GM19395 (cell line): ENCODE data around the gene CLDN6.

ENCODE experiments used
- ATAC-seq: cut with Tn5 transposase; IDR thresholded peaks from one replicate; pipeline ENCODE4 v1.9.1; 2021; ENCODE audit warnings: mild to moderate bottlenecking, moderate library complexity; ENCODE audit not compliant: unreplicated experiment

The CLDN6 gene

GRCh38 chr16:3015865-3016521 lies 2.0 kb downstream of the CLDN6 start:
- no peak for ATAC-seq

DNA sequence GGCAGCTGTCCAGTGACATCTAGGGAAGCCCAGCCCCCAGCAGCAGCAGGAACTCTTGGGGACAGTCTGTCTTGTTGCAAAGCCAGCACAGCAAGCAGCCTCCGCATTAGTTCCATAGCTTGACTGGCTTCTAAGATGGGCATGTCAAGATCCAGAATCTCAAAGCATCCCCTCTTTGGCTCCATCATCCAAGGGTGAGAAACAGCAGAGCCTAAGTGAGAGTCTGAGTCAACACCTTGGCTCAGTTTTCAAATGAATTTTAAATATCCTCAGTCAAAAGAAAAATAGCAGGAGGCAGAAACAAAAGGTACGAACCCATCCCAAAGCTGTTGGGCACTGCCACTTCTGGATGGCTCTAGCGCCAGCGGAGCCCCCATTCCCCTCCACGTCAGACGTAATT lies 3.0 kb downstream of the CLDN6 start:
- ATAC-seq = no peak

- no peak for ATAC-seq
These were observed 3.8 kb downstream of the CLDN6 start for GRCh38 chr16:3013998-3014690.

DNA sequence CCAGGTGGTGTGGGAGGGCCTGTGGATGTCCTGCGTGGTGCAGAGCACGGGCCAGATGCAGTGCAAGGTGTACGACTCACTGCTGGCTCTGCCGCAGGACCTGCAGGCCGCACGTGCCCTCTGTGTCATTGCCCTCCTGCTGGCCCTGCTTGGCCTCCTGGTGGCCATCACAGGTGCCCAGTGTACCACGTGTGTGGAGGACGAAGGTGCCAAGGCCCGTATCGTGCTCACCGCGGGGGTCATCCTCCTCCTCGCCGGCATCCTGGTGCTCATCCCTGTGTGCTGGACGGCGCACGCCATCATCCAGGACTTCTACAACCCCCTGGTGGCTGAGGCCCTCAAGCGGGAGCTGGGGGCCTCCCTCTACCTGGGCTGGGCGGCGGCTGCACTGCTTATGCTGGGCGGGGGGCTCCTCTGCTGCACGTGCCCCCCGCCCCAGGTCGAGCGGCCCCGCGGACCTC lies 4.5 kb downstream of the CLDN6 start:
- no peak for ATAC-seq

DNA sequence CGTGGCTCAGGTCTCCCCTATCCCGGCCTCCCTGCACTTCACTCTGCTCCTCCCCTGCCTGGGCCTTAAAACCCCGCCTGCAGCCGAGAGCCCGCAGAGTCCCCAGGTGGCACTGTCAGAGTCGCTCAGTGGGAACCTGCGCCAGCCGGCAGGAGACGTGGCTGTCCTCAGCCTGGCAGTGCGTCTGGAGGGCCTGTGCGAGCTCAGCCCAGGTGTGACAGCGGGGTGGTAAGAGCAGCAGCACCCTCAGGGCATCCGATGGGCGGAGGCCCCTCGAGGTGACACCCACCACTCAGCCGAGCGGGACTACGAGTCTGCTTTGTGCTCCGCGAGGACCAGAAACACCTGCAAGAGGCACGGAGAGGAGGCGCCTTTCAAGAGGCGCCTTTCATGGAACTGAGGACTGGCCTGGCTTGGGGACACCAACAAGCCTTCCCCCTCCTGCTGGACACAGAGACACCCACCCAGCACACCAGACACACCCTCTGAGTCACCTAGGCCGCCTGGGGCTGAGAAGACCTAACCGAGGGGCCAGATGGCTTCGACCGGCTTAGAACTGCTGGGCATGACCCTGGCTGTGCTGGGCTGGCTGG lies 5.1 kb downstream of the CLDN6 start, which contains the start of gene CLDN9:
Gene CLDN9, plus strand, starts transcription at position 96 of the 593 bp plus-strand sequence. Its CDS starts 440 bp downstream, at position 536.
- ATAC-seq = no peak

DNA sequence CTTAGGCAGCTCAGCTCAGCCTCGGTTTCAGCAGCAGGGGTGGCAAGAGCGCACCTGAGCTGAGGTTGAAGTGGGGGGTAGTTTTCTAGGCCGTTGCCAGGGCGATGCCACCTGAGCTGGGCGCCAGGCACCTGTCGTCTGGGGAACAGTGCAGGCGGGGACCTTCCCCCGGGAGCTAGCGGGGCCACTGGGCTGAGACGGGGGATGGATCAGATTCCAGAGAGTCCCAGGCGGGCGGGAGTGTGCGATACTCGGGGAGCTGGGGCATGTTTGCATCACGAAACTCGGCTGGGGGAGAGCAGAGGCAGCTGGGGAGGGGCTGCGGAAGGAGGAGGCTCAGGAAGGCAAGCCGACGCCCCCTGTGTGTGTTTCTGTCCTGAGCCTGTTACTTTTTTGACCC lies 5.7 kb downstream of the CLDN6 start:
- ATAC-seq = no peak

- ATAC-seq = no peak
These were observed 7.5 kb downstream of the CLDN6 start for GRCh38 chr16:3010510-3010909.

GRCh38 chr16:3009568-3010390 lies 8.2 kb downstream of the CLDN6 start:
- ATAC-seq = no peak

DNA sequence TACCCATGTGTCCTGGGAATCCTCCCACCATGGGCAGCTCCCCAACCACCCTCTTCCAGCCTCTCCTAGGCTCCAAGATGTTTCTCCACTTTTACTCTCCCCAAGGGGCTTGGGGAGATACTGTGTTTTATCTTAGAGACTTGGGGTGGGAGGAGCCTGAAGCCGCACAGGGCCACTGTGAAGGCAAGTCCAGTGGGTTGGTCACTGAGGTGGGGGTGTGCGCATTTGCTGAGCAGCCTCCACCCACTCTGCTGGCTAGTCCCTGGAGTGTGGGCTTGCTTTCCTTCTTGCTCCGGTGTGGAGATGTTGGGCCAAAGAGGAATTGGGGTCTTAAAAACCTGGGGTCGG lies 9.3 kb downstream of the CLDN6 start:
- no peak for ATAC-seq

DNA sequence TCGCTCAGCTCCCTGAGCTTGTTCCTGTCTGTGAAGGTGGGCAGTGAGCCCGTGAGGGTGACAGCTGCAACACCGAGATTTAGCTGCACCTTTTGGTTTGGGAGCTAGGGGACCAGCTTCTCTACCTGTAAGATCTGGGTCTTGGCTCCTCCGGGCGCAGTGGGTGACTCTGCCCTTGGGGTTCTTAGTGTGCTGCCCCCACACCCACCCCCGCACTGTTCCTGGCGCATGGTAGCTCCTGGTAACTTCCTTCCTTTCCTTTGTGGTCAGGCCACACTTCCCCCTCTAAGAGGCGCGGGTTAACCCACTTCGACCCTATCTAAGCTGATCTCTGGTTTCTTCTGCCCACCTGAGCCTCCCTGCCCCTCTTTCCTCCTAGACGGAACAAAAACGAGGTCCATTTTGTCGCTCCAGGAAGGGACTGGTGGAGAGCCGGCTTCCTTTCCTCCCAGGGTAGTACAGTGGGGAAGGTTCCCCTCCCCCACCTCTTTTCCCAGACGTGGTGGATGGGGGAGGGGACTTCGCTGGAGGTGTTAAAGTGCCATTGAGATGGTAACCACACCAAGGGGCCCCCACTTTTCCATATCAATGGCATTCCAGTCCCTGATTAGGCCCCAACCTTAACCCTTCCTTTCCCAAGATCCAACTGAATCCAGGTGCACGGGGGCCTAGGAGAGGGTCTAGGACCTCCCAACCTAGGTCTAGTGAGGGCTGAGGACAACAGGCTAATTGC lies 9.9 kb downstream of the CLDN6 start:
- ATAC-seq = no peak

- ATAC-seq = no peak
These were observed 10.7 kb downstream of the CLDN6 start for GRCh38 chr16:3007059-3007956.

GRCh38 chr16:3004781-3005284 lies 13.2 kb downstream of the CLDN6 start:
- ATAC-seq = no peak

GRCh38 chr16:3004319-3004718 lies 13.7 kb downstream of the CLDN6 start:
- peak; percentile 8 for ATAC-seq

GRCh38 chr16:3003582-3004270 lies 14.3 kb downstream of the CLDN6 start:
- peak; percentile 96 for ATAC-seq

GRCh38 chr16:3001316-3001715 lies 16.7 kb downstream of the CLDN6 start:
- ATAC-seq = no peak

DNA sequence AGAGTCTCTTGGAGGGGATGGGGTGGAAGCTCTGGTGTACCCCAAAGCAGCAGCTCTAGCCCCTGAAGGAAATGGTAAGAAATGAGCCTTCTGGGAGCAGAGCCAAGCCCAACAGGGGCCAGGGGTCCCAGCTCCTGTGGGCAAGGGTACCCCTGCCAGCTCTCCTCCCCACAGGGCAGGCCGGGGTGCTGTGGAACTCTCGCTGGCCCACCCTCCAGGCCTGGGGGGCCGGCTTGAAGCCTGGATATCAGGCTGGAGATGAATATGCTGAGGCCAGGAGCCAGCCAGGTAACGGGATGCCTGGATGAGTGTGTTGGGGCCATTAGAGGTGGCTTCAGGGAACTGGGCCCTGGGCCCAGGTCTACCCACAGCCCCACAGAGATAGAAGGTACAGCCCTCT lies 17.4 kb downstream of the CLDN6 start:
- ATAC-seq = no peak

GRCh38 chr16:2999929-3000328 lies 18.1 kb downstream of the CLDN6 start:
- no peak for ATAC-seq

GRCh38 chr16:2996298-2996697 lies 21.7 kb downstream of the CLDN6 start:
- ATAC-seq = no peak
